H54 (cell line): ENCODE results near the gene CCBE1.
"Not testable (repeated sequence)": the region's sequence is repeated elsewhere in the genome, so short reads cannot be mapped to it uniquely, and the experiment has no call there.

ENCODE experiments used
- DNase-seq: peaks from one replicate; pipeline ENCODE4 v3.0.0; 2011; ENCODE audit warnings: low spot score, mixed read lengths; ENCODE audit not compliant: insufficient read length
- FAIRE-seq: peaks from 3 replicates; lab custom pipeline; 2011; peaks lifted over from hg19 to GRCh38; lab: Jason Lieb, UNC
- POLR2A ChIP-seq: IDR thresholded peaks from 2 replicates; pipeline ENCODE4 v1.6.1; 2011; ENCODE audit warnings: low read depth, mild to moderate bottlenecking, low read length

Gene CCBE1

GRCh38 chr18:59681051-59681450, 16.2 kb downstream of the CCBE1 start:
- DNase-seq (no peak), FAIRE-seq (no peak)
- TF ChIP-seq POLR2A, result no peak

DNA sequence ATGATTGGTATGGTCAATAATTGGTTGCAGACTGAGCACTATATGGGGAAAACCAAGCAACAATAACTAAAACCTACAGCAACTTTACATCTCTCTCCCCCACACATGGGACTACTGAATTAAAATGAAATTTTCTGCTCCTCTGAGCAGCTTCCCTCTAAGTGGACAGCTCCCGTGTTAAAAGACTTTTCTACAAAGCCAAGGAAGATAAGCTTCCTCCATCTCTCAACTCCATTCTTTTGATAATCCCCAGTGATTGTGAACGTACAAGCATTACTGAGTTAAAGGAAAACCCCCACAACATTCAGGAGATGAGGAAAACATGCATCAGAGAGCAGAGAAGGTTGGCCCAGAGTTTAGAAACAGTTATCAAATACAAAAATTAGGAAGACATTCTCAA, 21.9 kb downstream of the CCBE1 start:
- no peak for DNase-seq
- no peak for TF ChIP-seq POLR2A
- no peak for FAIRE-seq

DNA sequence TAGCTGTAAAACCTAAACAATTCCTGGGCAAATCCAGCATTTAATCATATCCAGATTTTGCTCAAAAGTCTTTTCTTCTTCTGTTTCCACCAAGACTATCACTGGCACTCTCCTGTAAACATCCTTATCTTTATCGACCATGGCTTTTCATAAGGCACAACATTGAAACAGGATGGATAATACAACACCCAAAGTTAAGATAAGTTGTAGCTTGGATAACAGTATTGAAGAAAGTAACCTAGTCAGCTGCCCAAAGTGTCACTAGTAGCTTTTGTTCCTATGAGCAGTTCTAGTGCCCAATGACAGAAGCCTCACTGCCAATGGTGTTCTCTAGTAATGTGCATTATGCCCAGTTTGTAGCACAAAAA, 22.3 kb downstream of the CCBE1 start:
- TF ChIP-seq POLR2A, result no peak
- FAIRE-seq (no peak), DNase-seq (no peak)

GRCh38 chr18:59674186-59674902, 22.9 kb downstream of the CCBE1 start:
- DNase-seq (no peak), FAIRE-seq (no peak)
- no peak for TF ChIP-seq POLR2A

DNA sequence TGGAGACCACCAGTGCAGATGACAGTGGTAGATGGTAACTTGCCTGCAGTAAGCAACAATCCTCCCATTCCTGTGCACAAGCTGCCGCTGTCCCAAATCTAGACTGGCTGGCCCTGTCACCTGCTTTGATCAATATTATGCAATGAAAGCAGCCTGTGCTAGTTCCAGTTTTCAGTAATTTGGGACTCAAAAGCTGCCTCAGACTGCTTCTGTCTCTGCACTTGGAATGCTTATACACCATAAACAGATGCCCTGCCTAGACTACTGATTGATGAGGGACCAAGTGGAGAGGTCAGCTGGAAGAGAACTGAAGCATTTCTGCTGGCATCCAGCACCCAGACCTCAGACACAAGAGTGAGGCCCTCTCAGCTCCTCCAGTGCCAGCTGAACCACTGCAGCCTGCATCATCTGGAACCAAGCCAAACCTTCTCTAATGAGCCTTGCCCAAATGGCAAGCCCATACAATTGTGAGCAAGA, 24.9 kb downstream of the CCBE1 start:
- no peak for FAIRE-seq
- no peak for DNase-seq
- no peak for TF ChIP-seq POLR2A

DNA sequence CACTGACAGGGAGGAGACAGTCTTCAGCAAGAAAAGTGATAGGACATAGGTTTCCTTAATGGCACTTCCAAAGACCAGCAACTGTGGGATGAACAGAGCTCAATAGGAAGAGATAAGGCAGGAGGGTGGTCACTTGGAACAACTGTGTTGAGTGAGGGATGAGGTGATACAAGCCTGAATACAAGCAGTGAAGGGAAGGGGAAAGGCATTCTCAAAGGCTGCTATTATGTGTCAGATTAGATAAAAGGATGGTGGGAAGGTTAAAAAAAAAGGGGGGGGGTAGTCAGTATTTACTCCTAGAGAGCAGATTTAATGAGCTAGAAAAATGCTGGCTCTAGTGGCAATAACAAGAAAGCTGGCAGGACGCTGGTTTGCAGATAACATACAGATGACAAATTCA, 25.7 kb downstream of the CCBE1 start:
- no peak for TF ChIP-seq POLR2A
- no peak for FAIRE-seq

GRCh38 chr18:59669872-59670657, 27.2 kb downstream of the CCBE1 start:
- no peak for TF ChIP-seq POLR2A
- FAIRE-seq, result no peak
- DNase-seq, result no peak

More for the DNA sequence above, 25.7 kb downstream of the CCBE1 start:
- DNase-seq, result no peak

GRCh38 chr18:59667488-59667887, 29.7 kb downstream of the CCBE1 start:
- TF ChIP-seq POLR2A, result no peak
- DNase-seq (no peak), FAIRE-seq (no peak)

DNA sequence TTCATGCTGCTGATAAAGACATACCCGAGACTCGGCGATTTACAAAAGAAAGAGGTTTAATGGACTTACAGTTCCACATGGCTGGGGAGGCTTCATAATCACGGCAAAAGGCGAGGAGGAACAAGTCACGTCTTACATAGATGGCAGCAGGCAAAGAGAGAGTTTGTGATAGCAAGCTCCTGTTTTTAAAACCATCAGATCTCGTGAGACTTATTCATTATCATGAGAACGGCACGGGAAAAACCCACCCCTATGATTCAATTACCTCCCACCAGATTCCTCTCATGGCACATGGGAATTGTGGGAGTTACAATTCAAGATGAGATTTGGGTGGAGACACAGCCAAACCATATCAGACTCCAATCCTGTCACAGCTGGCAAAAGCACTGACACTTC, 31.2 kb downstream of the CCBE1 start:
- DNase-seq, FAIRE-seq: not testable (repeated sequence)

DNA sequence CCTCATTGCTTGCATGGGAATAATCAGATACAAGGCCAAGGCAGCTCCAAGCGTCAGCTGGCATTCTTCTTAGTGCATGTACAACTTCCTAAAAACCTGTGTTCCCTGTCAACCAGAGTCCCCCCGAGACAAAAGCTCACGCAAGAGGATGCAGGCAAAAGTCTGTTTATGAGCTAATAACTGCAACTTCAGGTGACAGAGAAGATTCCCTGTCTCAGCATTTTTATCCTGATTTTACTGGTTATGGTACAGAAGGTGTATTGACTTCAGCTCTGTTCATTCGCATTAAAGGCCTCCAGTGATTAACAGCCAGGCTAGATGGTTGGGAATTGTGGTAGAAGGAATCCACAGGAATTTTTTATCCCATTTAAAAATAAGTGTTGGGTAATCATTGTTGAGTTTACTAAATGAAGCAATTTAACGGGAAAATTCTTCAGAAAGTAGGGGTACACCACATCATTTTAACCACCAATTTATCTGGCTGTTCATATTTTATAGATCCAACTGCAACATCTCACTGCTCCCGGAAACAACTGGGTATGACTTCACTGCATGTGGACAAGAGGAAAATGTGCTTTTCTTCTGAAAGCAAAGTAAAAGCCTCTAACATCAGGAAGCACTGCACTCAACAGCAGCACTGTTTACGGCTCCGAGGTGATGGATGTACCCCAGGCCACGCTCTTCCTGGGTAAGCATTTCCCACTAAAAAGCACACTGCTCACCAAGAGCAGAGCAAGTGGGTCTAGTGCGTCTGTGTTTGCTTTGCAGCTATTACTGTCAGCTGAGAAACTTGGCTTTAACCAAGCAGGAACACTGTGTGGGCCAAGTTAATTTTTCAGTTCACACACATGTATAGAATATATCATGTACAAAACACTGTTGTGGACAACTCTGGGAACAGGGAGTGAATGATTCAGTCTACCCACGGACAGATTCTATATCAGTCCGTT, 31.9 kb downstream of the CCBE1 start:
- TF ChIP-seq POLR2A, result no peak
- DNase-seq, result no peak
- no peak for FAIRE-seq

DNA sequence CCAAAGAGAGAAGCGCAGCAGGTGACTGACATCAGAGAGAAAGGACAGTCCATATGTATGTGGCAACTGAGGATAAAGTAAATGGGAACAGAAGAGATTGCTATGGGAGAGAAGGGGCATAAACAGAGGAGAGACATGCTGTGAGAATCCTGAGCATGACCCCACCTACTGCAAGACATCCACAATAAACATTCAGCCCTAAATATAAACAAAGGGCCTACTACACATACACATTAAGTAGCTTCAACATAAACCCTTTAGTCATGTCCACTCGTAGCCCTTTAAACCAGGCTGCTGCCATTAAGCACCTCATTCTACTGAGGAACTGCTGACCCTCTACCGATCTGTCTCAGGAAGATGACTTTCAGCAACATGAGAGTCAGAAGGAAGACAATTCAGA, 32.9 kb downstream of the CCBE1 start:
- DNase-seq (no peak), FAIRE-seq (no peak)
- no peak for TF ChIP-seq POLR2A

GRCh38 chr18:59663096-59663495, 34.1 kb downstream of the CCBE1 start:
- DNase-seq (no peak), FAIRE-seq (no peak)
- TF ChIP-seq POLR2A, result no peak

DNA sequence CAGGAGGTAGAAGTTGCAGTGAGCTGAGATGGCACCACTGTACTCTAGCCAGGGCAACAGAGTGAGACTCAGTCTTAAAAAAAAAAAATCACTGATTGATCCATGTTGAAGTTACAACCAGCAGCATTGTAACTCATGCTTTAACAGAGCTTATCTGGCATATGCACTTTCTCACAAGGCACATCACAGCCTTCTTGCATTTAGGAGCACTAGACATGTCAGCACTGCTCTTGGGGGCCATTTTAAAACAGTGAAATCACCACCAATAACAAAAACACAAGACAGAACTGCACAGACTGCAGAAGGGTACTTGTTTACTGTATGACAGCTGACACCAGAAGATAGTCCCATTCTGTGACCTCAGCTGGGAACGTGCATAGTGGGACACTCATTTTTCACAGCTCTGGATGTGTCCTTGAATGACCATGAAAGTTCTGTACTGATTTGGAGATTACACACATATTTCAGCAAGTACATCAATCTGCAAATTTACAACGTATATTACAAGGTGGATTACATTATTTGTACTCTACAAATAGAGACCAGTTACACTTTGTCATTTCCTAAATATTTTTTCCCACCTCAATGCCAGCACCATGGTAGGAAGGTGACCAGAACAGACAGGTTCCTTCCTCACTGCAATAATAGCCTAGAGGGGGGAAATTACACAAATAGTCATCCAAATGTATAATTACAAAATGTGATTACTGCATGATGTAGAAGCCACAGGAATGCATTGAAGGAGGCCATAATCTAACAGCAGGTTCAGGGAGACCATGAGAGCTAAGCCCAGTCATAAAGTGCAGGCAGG, 35.1 kb downstream of the CCBE1 start:
- no peak for FAIRE-seq
- no peak for DNase-seq
- TF ChIP-seq POLR2A, result no peak
